GM23338 (cell line): Measurements from ENCODE around the gene FSHB. TPM values are rescaled to one million over a fixed set of nuclear protein-coding genes. Genes with fewer than 3 reads are reported as not detected.

Experiments
- ATAC-seq: fragments of 200-7000 bp; cut with Tn5 transposase; 3 replicates; pipeline ENCODE4 v1.9.1; 2020
- DNase-seq: peaks from one replicate; pipeline ENCODE4 v3.0.0-alpha.2; 2015; ENCODE audit warnings: low spot score
- H2AFZ ChIP-seq: fragments of 200-600 bp; sonication (generic); 2 replicates; pipeline ENCODE4 v1.8.0; 2016; ENCODE audit warnings: antibody characterized with exemption, mild to moderate bottlenecking, moderate library complexity
- H3F3A ChIP-seq: fragments of 200-600 bp; sonication (generic); replicated peaks from 2 replicates; pipeline ENCODE4 v1.8.0; 2017; ENCODE audit warnings: antibody characterized with exemption, mixed run types, low read depth
- H3K27ac ChIP-seq: fragments of 200-600 bp; sonication (generic); 2 replicates; pipeline ENCODE4 v1.6.1; 2016; ENCODE audit warnings: low read depth
- H3K27me3 ChIP-seq: fragments of 200-600 bp; sonication (generic); 2 replicates; pipeline ENCODE4 v1.8.0; 2016; ENCODE audit warnings: mild to moderate bottlenecking, mixed run types, moderate library complexity; ENCODE audit not compliant: insufficient read depth
- H3K36me3 ChIP-seq: fragments of 200-600 bp; sonication (generic); 2 replicates; pipeline ENCODE4 v1.8.0; 2016; ENCODE audit warnings: mild to moderate bottlenecking; ENCODE audit not compliant: insufficient read depth
- H3K4me1 ChIP-seq: fragments of 200-600 bp; sonication (generic); 2 replicates; pipeline ENCODE4 v1.8.0; 2016; ENCODE audit warnings: mild to moderate bottlenecking, moderate library complexity; ENCODE audit not compliant: insufficient read depth
- H3K4me2 ChIP-seq: fragments of 200-600 bp; sonication (generic); 2 replicates; pipeline ENCODE4 v1.7.1; 2017; ENCODE audit warnings: mixed run types
- H3K4me3 ChIP-seq: fragments of 200-600 bp; sonication (generic); 2 replicates; pipeline ENCODE4 v1.6.1; 2016; ENCODE audit warnings: mixed run types
- H3K79me2 ChIP-seq: fragments of 200-600 bp; sonication (generic); replicated peaks from 2 replicates; pipeline ENCODE4 v1.8.0; 2017; ENCODE audit warnings: mild to moderate bottlenecking; ENCODE audit not compliant: insufficient read depth
- H3K9me2 ChIP-seq: fragments of 200-600 bp; sonication (generic); 2 replicates; pipeline ENCODE4 v1.8.0; 2017; ENCODE audit not compliant: insufficient read depth
- H4K20me1 ChIP-seq: fragments of 200-600 bp; sonication (generic); replicated peaks from 2 replicates; pipeline ENCODE4 v1.8.0; 2017; ENCODE audit warnings: mild to moderate bottlenecking; ENCODE audit not compliant: insufficient read depth
- H3K27ac Mint-ChIP-seq: 2 replicates; pipeline ENCODE4 v1.8.0; 2020; ENCODE audit warnings: inconsistent platforms, mild to moderate bottlenecking, moderate library complexity, mixed read lengths
- H3K27me3 Mint-ChIP-seq: 3 replicates; pipeline ENCODE4 v1.8.0; 2022; ENCODE audit warnings: low read depth, mild to moderate bottlenecking, moderate library complexity, mixed read lengths, inconsistent platforms; ENCODE audit not compliant: insufficient read depth, poor library complexity
- H3K36me3 Mint-ChIP-seq: 3 replicates; pipeline ENCODE4 v1.8.0; 2021; ENCODE audit warnings: low read depth, mild to moderate bottlenecking, inconsistent platforms, moderate library complexity, mixed read lengths
- H3K4me1 Mint-ChIP-seq: 3 replicates; pipeline ENCODE4 v1.8.0; 2020; ENCODE audit warnings: mild to moderate bottlenecking, inconsistent platforms, mixed read lengths
- H3K4me3 Mint-ChIP-seq: 3 replicates; pipeline ENCODE4 v1.8.0; 2021; ENCODE audit warnings: moderate library complexity, mild to moderate bottlenecking, inconsistent platforms, mixed read lengths
- H3K9me3 Mint-ChIP-seq: 3 replicates; pipeline ENCODE4 v1.8.0; 2020; ENCODE audit warnings: moderate library complexity, mild to moderate bottlenecking, inconsistent platforms, mixed read lengths
- NANOG ChIP-seq: IDR thresholded peaks from 2 replicates; pipeline ENCODE4 v1.6.1; 2016; ENCODE audit warnings: antibody characterized with exemption, borderline replicate concordance
- POLR2AphosphoS5 ChIP-seq: IDR thresholded peaks from 2 replicates; pipeline ENCODE4 v1.6.1; 2016; ENCODE audit warnings: antibody characterized with exemption, low read depth
- REST ChIP-seq: IDR thresholded peaks from one replicate; pipeline ENCODE4 v1.6.1; 2018; ENCODE audit warnings: antibody characterized with exemption; ENCODE audit not compliant: unreplicated experiment
- ZNF114 ChIP-seq: fragments of 250-450 bp; sonication (Bioruptor Pico); IDR thresholded peaks from 2 replicates; pipeline ENCODE4 v1.5.0; 2020; ENCODE audit warnings: mild to moderate bottlenecking, moderate library complexity
- ZNF331 ChIP-seq: fragments of 250-450 bp; sonication (Bioruptor Pico); IDR thresholded peaks from 2 replicates; pipeline ENCODE4 v1.5.0; 2020; ENCODE audit warnings: low read depth, mild to moderate bottlenecking, moderate library complexity
- ZNF462 ChIP-seq: fragments of 250-450 bp; sonication (Bioruptor Pico); IDR thresholded peaks from 2 replicates; pipeline ENCODE4 v1.5.0; 2020; ENCODE audit warnings: mild to moderate bottlenecking, moderate library complexity
- polyA plus RNA-seq: library from polyadenylated mRNA; unstranded; fragments of >200 nt; fragmentation: Nextera tagmentation; extraction: Ambion mirVana; gene quantifications from 2 replicates; pipeline ENCODE4 v1.2.1, GENCODE V29; 2016
- total RNA-seq: library from RNA; depleted of rRNA; stranded (reverse); fragments of >200 nt; shearing (Covaris generic); gene quantifications from 2 replicates; pipeline ENCODE4 v1.2.3, GENCODE V29; 2014

FSHB gene
- total and polyA plus RNA-seq, 2 experiments from 2014 or later = not detected

- H3K27ac Mint-ChIP-seq = no peak overlapping the region
- Histone ChIP-seq H3K4me3 (no peak overlapping the region), H3K27me3 (no peaks in the 10 kb centered on the region), H3K9me2 (0 out of 2 replicates have a peak, but pooled peaks cover 2% of the 10 kb centered on the region), H3F3A (no peaks in the 10 kb centered on the region), H3K4me2 (no peak overlapping the region), H3K79me2 (no peaks in the 10 kb centered on the region), H3K36me3 (no peaks in the 10 kb centered on the region), H2AFZ (peak overlapping the region; percentile 77), H3K27ac (no peak overlapping the region), H4K20me1 (no peaks in the 10 kb centered on the region), H3K4me1 (no peaks in the 10 kb centered on the region)
- no peaks in the 10 kb centered on the region for H3K9me3 Mint-ChIP-seq
- no peak for TF ChIP-seq ZNF114 (CRISPR knock-in tag)
- TF ChIP-seq ZNF331 (CRISPR knock-in tag) = no peak
- TF ChIP-seq POLR2AphosphoS5 = no peak
- no peak for TF ChIP-seq REST
- TF ChIP-seq ZNF462 (CRISPR knock-in tag) = no peak
- no peak for TF ChIP-seq NANOG
- no peak overlapping the region for H3K4me3 Mint-ChIP-seq
- DNase-seq (no peak), ATAC-seq (no peak; the same call in 2 of the 3 replicates)
- H3K4me1 Mint-ChIP-seq = no peaks in the 10 kb centered on the region
- no peaks in the 10 kb centered on the region for H3K36me3 Mint-ChIP-seq
- H3K27me3 Mint-ChIP-seq = peaks cover 1% of the 10 kb centered on the region
These were observed 50.9 kb downstream of the FSHB start for GRCh38 chr11:30281476-30282288.
